PC-9 (cell line): ENCODE measurements around the gene LHX4. TPM values are rescaled to one million over a fixed set of nuclear protein-coding genes. Genes with fewer than 3 reads are reported as not detected.

Experiments
- BruUV-seq: library from RNA; stranded (reverse); fragments of 400-500 nt; replicated peaks from 2 replicates; lab custom pipeline; 2021; lab: Mats Ljungman, UMichigan
- CTCF ChIA-PET: fragments of 300-600 bp; sonication (Branson Sonifier 250); formaldehyde crosslinking; loops from one replicate; lab custom pipeline; 2022; ENCODE audit warnings: antibody characterized with exemption; lab: Charles Lee
- POLR2A ChIA-PET: fragments of 300-600 bp; sonication (Branson Sonifier 250); formaldehyde crosslinking; loops from one replicate; lab custom pipeline; 2022; ENCODE audit warnings: antibody characterized with exemption; ENCODE audit not compliant: unreplicated experiment; lab: Charles Lee
- DNase-seq, 2 experiments: peaks; one replicate each; pipeline versions ENCODE4 v3.0.0 to v3.0.0-alpha.2; 2015 to 2022; ENCODE audit warnings: mixed read lengths in 1 of 2
- H2AFZ ChIP-seq: fragments of 200-600 bp; sonication (generic); 2 replicates; pipeline ENCODE4 v1.8.1; 2017; ENCODE audit warnings: antibody characterized with exemption
- H3F3A ChIP-seq: fragments of 200-600 bp; sonication (generic); 2 replicates; pipeline ENCODE4 v1.8.1; 2017; ENCODE audit warnings: antibody characterized with exemption, mild to moderate bottlenecking, low read depth; ENCODE audit not compliant: insufficient read depth
- H3K27ac ChIP-seq: fragments of 200-600 bp; sonication (generic); 2 replicates; pipeline ENCODE4 v1.6.1; 2016; ENCODE audit warnings: mixed run types
- H3K27me3 ChIP-seq: fragments of 200-600 bp; sonication (generic); 2 replicates; pipeline ENCODE4 v1.6.1; 2016; ENCODE audit warnings: low read depth, mixed run types; ENCODE audit not compliant: insufficient read depth
- H3K36me3 ChIP-seq: fragments of 200-600 bp; sonication (generic); 2 replicates; pipeline ENCODE4 v1.6.1; 2016; ENCODE audit warnings: low read depth, mixed run types
- H3K4me1 ChIP-seq: fragments of 200-600 bp; sonication (generic); replicated peaks from 2 replicates; pipeline ENCODE4 v1.6.1; 2016; ENCODE audit warnings: mixed run types; ENCODE audit not compliant: insufficient read depth
- H3K4me2 ChIP-seq: fragments of 200-600 bp; sonication (generic); 2 replicates; pipeline ENCODE4 v1.6.1; 2017; ENCODE audit warnings: mixed run types
- H3K4me3 ChIP-seq: fragments of 200-600 bp; sonication (generic); 2 replicates; pipeline ENCODE4 v1.6.1; 2016; ENCODE audit warnings: mixed run types
- H3K79me2 ChIP-seq: fragments of 200-600 bp; sonication (generic); 2 replicates; pipeline ENCODE4 v1.6.1; 2017; ENCODE audit warnings: low read depth, mixed run types
- H3K9me2 ChIP-seq: fragments of 200-600 bp; sonication (generic); 2 replicates; pipeline ENCODE4 v1.8.1; 2017; ENCODE audit warnings: mild to moderate bottlenecking; ENCODE audit not compliant: insufficient read depth
- H3K9me3 ChIP-seq: fragments of 200-600 bp; sonication (generic); 2 replicates; pipeline ENCODE4 v1.8.1; 2016; ENCODE audit warnings: low read depth; ENCODE audit not compliant: insufficient read depth
- H4K20me1 ChIP-seq: fragments of 200-600 bp; sonication (generic); 2 replicates; pipeline ENCODE4 v1.8.1; 2017; ENCODE audit not compliant: insufficient read depth
- EZH2 ChIP-seq: fragments of 200-600 bp; sonication (generic); IDR thresholded peaks from 2 replicates; pipeline ENCODE4 v1.8.0; 2017; ENCODE audit warnings: antibody characterized with exemption, low read depth
- intact Hi-C: fragments of 100-400 bp; cut with micrococcal nuclease; formaldehyde crosslinking; loops from one replicate; pipeline ENCODE4 v1.10.0; 2022; ENCODE audit not compliant: unreplicated experiment
- total RNA-seq: library from RNA; stranded (reverse); gene quantifications from 2 replicates; pipeline ENCODE4 v1.2.3, GENCODE V29; 2021
- TF ChIP-seq, protein P1 (sequence below): fragments of 200-600 bp; sonication (generic); conservative IDR thresholded peaks from 2 replicates; pipeline ENCODE4 v1.6.1; 2017; ENCODE audit warnings: mixed run types, antibody characterized with exemption, mild to moderate bottlenecking, moderate library complexity

The LHX4 gene
- total RNA-seq, 1 experiment from 2014 or later, result 0.28 TPM

DNA sequence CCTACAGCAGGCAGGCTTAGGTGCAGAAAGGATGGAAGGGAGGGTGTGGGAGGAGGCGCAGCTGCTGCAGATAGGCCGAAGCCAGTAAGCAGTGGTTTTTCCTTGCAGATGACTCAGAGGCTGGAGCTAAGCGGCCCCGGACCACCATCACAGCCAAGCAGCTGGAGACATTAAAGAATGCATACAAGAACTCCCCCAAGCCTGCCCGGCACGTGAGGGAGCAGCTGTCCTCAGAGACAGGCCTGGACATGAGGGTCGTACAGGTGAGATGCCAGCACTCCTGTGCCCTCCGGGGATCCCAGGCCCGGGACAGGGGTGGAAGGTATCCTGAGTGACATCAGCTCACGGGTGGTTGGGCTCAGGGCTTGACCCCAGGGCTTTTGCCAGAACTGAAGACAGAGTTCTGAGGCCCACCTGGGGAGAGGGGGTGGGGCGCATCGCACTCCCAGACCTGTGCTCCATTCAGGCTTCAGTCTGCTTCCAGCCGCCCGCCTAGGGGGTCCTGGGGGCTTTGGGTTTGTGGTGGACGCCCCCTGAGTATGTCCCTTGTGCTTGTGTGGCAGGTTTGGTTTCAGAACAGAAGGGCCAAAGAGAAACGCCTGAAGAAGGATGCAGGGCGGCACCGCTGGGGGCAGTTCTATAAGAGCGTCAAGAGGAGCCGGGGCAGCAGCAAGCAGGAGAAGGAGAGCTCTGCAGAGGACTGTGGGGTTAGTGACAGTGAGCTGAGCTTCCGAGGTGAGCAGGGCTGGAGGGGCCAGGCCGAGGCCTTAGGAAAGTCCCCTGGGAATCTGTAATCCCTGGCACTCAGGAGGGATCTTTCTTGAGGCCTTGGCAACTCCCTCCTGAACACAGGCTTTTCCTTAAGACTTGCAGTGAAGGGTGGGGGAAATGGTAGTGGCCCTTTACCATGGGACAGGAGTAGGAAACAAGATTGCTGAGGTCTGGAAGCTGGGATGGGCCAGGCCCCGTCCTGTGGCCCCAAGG, 41.5 kb downstream of the LHX4 start:
- H3K36me3 ChIP-seq, result no peaks in the 10 kb centered on the region
- H3K79me2 ChIP-seq, result no peaks in the 10 kb centered on the region
- H3K9me2 ChIP-seq, result no peaks in the 10 kb centered on the region
- no peaks in the 10 kb centered on the region for H4K20me1 ChIP-seq
- intact Hi-C loops, result no loop called here
- H3K9me3 ChIP-seq, result no peaks in the 10 kb centered on the region
- H3K4me2 ChIP-seq, result no peak overlapping the region
- no peaks in the 10 kb centered on the region for H3K4me1 ChIP-seq
- ChIA-PET POLR2A (interaction anchor here (0.6 kb wide), 1 partner anchor 143 kb away, joined by 4 read pairs; no protein-coding TSS in a partner anchor), CTCF (no interaction called here)
- no peak for TF ChIP-seq EZH2
- TF ChIP-seq, protein P1, sequence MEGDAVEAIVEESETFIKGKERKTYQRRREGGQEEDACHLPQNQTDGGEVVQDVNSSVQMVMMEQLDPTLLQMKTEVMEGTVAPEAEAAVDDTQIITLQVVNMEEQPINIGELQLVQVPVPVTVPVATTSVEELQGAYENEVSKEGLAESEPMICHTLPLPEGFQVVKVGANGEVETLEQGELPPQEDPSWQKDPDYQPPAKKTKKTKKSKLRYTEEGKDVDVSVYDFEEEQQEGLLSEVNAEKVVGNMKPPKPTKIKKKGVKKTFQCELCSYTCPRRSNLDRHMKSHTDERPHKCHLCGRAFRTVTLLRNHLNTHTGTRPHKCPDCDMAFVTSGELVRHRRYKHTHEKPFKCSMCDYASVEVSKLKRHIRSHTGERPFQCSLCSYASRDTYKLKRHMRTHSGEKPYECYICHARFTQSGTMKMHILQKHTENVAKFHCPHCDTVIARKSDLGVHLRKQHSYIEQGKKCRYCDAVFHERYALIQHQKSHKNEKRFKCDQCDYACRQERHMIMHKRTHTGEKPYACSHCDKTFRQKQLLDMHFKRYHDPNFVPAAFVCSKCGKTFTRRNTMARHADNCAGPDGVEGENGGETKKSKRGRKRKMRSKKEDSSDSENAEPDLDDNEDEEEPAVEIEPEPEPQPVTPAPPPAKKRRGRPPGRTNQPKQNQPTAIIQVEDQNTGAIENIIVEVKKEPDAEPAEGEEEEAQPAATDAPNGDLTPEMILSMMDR, result no peak
- no TSS peak for BruUV-seq
- H3K27me3 ChIP-seq, result no peaks in the 10 kb centered on the region
- DNase-seq, result no peak
- no peaks in the 10 kb centered on the region for H3F3A ChIP-seq
- H3K4me3 ChIP-seq, result no peak overlapping the region
- H2AFZ ChIP-seq, result no peak overlapping the region
- H3K27ac ChIP-seq, result no peak overlapping the region

DNA sequence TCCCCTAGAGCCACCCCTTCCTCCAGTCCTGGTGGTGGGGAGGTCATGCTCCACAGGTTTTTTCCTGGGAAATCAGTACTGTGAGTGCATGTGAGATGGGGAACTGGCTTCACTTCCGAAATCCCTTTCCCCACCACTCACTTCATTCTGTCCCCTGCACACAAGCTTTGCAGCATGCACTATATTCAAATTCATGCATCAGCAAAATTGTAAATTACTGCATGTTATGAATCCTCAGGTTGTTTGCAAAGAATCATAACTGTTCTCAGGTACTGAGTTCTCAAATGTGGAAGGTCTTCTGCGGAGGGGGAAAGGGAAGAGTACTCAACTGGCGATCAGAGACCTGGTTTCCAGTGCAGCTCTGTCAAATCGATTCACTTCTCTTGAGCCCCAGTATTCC, 42.3 kb downstream of the LHX4 start:
- no peaks in the 10 kb centered on the region for H3F3A ChIP-seq
- no peaks in the 10 kb centered on the region for H3K9me2 ChIP-seq
- POLR2A ChIA-PET, result no interaction called here
- H3K4me2 ChIP-seq, result no peak overlapping the region
- no peaks in the 10 kb centered on the region for H3K79me2 ChIP-seq
- no peak overlapping the region for H2AFZ ChIP-seq
- no peaks in the 10 kb centered on the region for H3K4me1 ChIP-seq
- no peaks in the 10 kb centered on the region for H4K20me1 ChIP-seq
- no peaks in the 10 kb centered on the region for H3K9me3 ChIP-seq
- intact Hi-C loops, result no loop called here
- no peaks in the 10 kb centered on the region for H3K27me3 ChIP-seq
- BruUV-seq, result no TSS peak
- H3K27ac ChIP-seq, result no peak overlapping the region
- TF ChIP-seq EZH2, result no peak
- TF ChIP-seq, protein P1, result no peak
- no peak for DNase-seq
- CTCF ChIA-PET, result no interaction called here
- H3K4me3 ChIP-seq, result no peak overlapping the region
- H3K36me3 ChIP-seq, result no peaks in the 10 kb centered on the region

DNA sequence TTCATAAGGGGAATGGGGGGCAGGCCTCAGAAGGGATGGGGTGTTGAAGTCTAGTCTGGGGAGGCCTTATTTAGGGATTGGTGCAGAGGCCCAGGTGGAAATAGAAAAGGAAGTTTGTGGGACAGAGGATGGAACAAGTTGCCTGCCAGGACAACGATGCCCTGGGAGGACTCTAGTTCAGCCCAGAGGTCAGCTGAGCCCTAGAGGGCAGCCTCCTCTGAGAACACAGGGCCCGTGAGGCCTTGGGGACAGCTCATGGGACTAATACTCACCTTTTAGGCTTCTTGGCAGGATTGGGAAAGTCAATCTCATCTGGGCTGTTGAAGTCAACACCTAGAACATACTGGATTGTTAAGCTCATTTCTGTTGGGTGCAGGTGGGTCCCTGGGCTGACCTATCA, 43.0 kb downstream of the LHX4 start:
- no TSS peak for BruUV-seq
- intact Hi-C loops, result no loop called here
- H3K27me3 ChIP-seq, result no peaks in the 10 kb centered on the region
- H3K4me2 ChIP-seq, result no peak overlapping the region
- H4K20me1 ChIP-seq, result no peaks in the 10 kb centered on the region
- TF ChIP-seq, protein P1, result no peak
- no peak for TF ChIP-seq EZH2
- no peaks in the 10 kb centered on the region for H3K9me3 ChIP-seq
- H3K9me2 ChIP-seq, result no peaks in the 10 kb centered on the region
- H2AFZ ChIP-seq, result no peak overlapping the region
- ChIA-PET POLR2A (no interaction called here), CTCF (no interaction called here)
- H3K79me2 ChIP-seq, result no peaks in the 10 kb centered on the region
- no peaks in the 10 kb centered on the region for H3F3A ChIP-seq
- no peak overlapping the region for H3K27ac ChIP-seq
- no peaks in the 10 kb centered on the region for H3K4me1 ChIP-seq
- no peak for DNase-seq
- no peaks in the 10 kb centered on the region for H3K36me3 ChIP-seq
- H3K4me3 ChIP-seq, result no peak overlapping the region
